Measurements from ENCODE around the gene CSRP1. TPM values are rescaled to one million over a fixed set of nuclear protein-coding genes. Genes with fewer than 3 reads are reported as not detected.
"Not testable (repeated sequence)": the region's sequence is repeated elsewhere in the genome, so short reads cannot be mapped to it uniquely, and the experiment has no call there.

CSRP1 gene
- polyA plus RNA-seq, 5 donors = 218 to 352 (median 252) TPM

DNA sequence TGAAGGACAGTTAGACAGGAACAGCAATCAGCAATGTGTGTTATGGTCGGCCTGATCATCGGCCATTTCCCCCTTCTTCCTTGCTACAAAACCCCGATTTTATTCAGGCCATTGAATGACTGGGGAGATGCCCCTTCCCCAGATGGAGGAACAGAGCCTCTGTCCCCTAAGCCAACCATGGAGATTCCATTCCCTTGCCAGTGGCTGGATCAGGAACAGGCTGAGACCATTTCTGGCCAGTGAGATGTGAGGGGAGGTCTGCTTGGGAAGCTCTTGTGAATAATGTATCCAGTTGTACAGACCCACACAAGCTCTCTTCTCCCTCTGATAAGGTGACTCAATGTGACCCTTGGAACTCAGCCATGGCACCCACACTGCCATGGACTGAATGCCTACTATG is 7.7 kb downstream of the CSRP1 start:
- DNase-seq = no peak

DNA sequence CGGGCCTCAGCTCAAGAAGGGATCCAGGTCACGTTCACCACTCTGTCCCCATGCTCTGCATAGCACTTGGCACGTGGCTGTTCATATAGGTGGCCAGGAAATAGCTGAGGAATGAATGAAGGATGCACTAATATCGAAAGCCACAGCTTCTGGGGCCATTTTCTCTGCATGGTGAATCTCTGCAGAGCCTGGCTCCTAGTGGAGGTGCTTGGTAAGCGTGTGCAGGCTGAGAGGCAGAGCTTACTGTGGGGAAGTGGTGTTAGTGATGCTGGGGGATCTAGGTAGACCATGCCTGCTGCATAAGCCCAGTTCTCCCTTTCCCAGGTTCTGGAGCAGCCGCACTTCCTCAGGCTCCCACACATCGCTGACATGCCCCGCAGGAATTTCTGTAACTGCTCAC is 8.3 kb downstream of the CSRP1 start:
- no peak for DNase-seq

GRCh38 chr1:201497935-201498509 is 8.9 kb downstream of the CSRP1 start:
- no peak for DNase-seq

- DNase-seq = no peak
Observed at GRCh38 chr1:201496296-201496690, 10.6 kb downstream of the CSRP1 start.

- peak; percentile 94 to 95 for DNase-seq
Observed at GRCh38 chr1:201495551-201496295, 11.2 kb downstream of the CSRP1 start.

DNA sequence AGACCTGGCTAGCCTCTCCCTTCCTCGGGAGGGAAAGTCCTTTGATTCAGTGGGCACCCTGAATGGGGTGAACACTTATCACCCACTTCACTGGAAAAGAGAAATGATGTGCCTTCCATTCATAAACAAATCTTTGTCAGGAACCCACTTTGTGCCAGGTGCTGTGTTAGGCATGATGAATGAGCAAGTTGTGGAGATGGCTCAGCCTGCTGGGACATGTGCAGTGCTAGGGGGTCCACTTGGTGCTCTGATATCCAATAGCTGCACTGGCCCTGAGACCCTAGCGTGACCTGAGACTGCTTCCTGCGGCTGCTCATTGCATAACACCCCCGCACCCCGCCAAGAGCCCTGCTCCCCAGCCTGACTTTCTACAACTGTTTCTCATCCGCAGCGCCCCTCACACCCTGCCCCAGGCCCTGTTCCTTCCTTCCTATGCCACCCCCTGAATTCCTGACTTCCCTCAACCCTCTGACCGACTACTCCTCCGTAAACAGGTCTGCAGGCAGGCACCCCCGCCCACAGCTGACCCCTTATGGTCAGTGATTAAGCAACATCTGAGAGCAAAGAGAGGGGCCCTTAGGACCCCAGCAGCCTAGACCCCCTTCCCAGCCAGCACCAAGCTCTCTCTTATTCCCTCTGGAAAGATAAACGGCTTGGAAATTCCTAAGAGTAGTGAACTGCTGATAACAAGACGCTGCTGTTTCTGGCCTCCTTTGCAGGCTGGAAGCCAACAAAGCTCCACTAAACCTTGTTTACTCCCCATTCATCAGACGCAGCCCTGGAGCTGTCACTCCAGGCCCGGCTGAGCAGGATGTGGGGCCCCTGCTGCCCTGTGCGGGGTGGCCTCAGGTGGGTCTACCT is 12.9 kb downstream of the CSRP1 start:
- DNase-seq = peak; percentile 90 to 91

DNA sequence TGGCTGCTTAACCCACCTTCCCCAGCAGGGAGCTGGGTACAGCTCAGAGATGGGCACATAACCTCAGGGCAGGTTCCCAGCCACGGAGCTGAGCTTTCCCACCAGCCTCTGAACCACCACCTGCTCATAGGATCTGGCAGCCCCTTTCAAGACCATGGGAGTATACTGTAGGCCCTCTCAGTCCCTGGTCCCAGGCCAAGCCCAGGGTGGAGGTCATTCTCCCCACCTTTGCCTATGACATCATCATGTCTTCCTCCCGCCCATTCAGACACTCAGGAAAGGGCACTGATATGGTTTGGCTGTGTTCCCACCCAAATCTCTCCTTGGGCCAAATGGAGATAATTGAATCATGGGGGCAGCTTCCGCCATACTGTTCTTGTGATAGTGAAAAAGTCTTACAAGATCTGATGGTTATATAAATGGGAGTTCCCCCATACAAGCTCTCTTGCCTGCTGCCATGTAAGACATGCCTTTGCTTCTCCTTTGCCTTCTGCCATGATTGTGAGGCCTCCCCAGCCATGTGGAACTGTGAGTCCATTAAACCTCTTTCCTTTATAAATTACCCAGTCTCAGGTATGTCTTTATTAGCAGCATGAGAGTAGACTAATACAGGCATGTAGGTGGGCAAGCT is 13.8 kb downstream of the CSRP1 start:
- not testable (repeated sequence) for DNase-seq

DNA sequence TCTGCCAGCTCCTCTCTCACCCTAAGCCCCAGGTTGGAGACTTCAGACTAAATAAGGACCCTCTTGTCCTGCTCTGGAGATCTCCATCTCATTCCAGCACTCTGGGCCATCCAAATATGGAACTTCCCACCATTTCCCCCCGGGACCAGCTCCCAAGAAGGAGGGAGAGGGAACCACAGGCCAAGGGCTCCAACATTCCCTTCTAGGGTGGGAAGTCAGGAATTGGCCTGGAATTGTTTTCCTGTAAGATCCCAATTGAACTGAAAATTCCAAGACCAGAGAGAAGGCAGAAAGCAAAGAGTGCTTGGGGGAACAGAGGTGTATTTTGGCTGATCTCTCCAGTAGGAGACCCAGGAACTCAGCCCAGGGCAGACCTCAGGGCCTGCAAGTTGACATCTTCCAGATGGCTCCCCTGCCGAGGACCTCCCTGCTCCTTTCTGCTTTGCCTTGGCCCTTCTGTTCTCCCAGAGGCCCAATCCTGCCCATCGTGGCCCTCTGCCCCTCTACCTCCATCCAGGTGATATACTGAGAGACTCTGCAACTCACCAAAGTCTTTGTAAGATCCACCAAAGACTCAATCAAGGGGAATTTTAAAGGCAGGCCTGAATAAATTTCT is 14.9 kb downstream of the CSRP1 start:
- no peak for DNase-seq

DNA sequence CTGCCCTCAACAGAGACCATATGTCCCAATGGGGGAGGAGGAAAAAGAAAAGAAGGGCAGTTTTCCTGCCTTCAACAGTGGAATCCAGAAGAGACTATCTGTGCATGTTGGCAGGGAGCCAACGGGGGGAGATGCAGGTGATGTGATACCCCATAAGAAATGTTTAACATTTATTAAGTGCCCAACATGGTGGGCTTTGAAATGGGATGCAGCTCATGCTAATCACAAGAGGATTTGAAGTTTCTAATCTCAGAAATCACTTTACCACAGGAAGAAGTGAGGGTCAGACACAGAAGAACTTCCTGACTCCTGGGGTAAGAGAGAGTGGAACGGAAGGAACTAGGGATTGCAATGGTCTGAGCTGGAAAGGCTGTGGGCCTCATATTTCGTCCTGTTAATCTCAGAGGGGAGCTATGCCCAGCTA is 16.2 kb downstream of the CSRP1 start:
- no peak for DNase-seq

- no peak for DNase-seq
Observed at GRCh38 chr1:201489643-201490261, 17.2 kb downstream of the CSRP1 start.

DNA sequence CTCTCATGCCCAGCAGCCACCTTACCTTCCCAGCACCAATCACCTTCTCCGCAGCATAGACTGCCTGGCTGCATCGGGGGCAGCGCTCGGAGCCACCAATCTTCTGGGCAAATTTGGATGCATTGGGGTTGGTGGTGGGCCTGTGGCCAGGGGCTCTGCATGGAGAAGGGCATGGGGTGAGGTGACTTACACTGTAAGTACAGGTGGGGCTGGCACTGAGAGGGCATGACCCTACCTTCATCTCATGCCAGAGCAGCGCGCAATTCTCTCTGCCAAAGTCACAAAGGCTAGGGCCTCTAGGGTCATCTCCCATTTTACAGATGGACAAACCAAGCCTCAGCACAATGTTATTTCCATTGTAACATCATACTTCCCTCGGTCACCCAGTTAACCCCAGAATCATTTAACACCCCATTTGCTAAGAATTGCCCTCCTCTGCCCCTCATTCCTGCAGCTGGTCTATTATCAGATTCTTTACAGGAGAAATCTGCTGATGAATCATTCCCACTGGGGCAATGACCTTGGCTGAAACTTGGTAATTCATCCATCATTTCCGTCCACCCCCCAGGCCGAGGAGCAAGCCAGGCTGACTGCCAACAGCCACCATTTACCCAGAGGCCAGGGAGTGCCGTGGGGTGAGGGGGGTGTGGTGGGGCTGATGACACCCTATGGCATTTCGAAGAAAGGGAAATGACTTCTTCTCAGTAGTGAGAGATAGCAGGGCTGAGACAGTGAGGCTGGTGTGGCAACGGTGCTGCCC is 17.9 kb downstream of the CSRP1 start:
- no peak for DNase-seq

- DNase-seq = no peak
Observed at GRCh38 chr1:201487742-201488141, 19.2 kb downstream of the CSRP1 start.

GRCh38 chr1:201486187-201486586 is 20.7 kb downstream of the CSRP1 start:
- no peak for DNase-seq

DNA sequence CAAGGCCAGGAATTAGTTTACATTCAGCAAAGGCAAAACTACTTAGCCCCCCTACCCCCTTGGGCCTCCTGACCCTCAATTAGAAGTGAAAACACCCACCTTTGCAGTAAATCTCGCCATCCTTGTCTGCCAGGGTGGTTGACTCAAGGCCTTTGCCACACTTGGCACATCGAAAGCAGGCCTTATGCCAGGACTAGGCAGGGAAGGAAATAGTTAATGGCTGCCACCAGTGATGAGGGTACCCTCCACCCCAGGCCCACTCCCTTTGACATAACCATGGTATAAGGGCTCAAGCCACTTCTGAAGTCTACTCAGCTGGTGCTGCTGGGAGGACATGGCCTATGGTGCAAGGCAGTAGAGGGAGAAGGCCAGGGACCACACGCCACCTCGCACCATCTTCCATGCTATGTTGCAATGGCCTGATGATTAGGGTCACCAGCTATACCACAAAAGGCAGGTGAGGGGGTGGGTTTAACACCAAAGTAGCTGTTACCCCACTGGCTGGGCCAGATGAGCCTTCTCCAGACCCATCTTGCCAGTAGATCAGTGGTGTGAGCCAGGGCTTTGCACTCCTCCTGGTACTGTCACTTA is 21.6 kb downstream of the CSRP1 start:
- DNase-seq = no peak

GRCh38 chr1:201483373-201483949 is 23.5 kb downstream of the CSRP1 start:
- DNase-seq = no peak

DNA sequence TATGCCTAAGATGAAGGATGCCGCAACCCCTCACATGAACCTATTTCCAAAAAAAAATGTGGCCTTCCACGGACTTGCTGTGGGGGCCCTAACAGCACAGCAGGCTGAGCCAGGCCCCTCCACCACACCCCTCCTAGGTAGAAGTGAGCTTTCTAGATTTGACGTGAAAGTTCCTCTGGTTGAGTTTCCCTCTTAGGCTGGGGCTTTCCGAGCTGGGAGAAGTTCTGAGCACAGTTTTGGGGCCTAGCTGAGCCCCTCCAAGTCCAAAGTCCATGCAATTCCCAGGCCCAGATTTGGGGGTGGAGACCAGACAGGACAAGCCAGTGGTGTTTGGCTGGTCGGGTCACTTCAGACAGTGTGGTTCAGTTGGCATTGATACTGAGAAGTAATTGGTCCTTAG is 24.2 kb downstream of the CSRP1 start:
- DNase-seq = no peak

DNA sequence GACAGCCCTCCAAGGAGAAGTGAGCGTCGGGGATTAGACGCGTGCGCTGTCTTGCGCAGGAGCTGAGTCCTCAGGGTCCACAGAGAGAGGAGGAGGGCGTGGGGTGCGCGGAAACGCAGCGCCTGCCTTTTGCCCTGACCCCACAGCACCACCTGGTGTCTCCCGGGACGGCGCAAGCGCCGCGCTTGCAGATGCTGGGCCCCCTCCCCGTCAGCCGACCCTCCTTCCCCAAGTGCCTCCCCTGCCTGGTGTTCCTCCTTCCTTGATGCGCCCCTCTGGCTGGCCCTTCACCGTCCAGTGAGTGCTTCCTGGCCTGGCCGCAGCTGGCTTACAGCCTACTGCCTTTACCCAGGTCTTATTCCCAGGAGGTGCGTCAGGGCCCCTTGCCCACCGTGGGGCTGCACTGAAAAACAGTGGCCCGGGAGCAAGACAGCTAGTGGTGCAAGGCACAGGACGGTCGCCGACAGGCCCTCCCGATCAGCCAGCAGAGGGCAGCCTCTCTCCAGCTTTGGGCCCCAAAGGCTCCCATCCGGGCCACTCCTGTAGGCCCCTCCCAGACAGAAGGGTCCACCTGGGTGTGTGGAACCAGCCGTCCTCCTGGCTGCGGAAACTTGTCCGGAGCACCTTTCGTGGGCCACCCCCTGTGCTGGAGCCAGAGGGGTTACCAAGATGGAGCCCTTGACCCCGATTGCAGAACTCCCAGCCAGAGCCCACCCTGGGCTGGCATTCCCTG is 25.0 kb downstream of the CSRP1 start:
- DNase-seq = peak in 1 of 2 donors; percentile 72

- DNase-seq = no peak
Observed at GRCh38 chr1:201481004-201481380, 25.9 kb downstream of the CSRP1 start.

All from right lung (tissue), 5 donors.